ENCODE data around the gene FHL2.

Gene FHL2

GRCh38 chr2:105334211-105334610 lies 64.6 kb downstream of the FHL2 start:
- no peak overlapping the region for H3K4me2 ChIP-seq (ENCODE audit: low read depth, low read length, poor library complexity, severe bottlenecking)
- H3K79me2 ChIP-seq (ENCODE audit: insufficient read depth, low read length): peaks cover 34% of the 10 kb centered on the region
- no peaks in the 10 kb centered on the region for H3K9me3 ChIP-seq (ENCODE audit: insufficient read depth, low read depth, low read length)
- H3K9me2 ChIP-seq (replicated peaks; ENCODE audit: low read depth, low read length): no peaks in the 10 kb centered on the region
- no peak overlapping the region for H3K9ac ChIP-seq (ENCODE audit: low read depth, low read length, poor library complexity, severe bottlenecking)
- no peaks in the 10 kb centered on the region for H3K27me3 ChIP-seq (ENCODE audit: insufficient read depth, low read length, poor library complexity, severe bottlenecking)
- no peak overlapping the region for H3K4me3 ChIP-seq (ENCODE audit: low read length, poor library complexity, severe bottlenecking)
- H3K4me1 ChIP-seq (ENCODE audit: insufficient read depth, low read length, poor library complexity, severe bottlenecking): peaks cover 33% of the 10 kb centered on the region
- H3F3A ChIP-seq (ENCODE audit: low read depth): 0 out of 2 replicates have a peak, but pooled peaks cover 3% of the 10 kb centered on the region
- no peak overlapping the region for H2AFZ ChIP-seq (ENCODE audit: low read length)
- no peaks in the 10 kb centered on the region for H3K36me3 ChIP-seq (ENCODE audit: insufficient read depth, low read length)
- H4K20me1 ChIP-seq (ENCODE audit: insufficient read depth, low read length, poor library complexity, severe bottlenecking): peaks cover 15% of the 10 kb centered on the region
- TF ChIP-seq EZH2phosphoT487 (IDR thresholded peaks at IDR 0.05; ENCODE audit: borderline replicate concordance) (no peak), CTCF (conservative IDR thresholded peaks at IDR 0.05; ENCODE audit: low read length) (no peak)

- Histone ChIP-seq H3K79me2 (ENCODE audit: insufficient read depth, low read length) (peaks cover 39% of the 10 kb centered on the region), H3K4me2 (ENCODE audit: low read depth, low read length, poor library complexity, severe bottlenecking) (peak overlapping the region; percentile 71), H3K36me3 (ENCODE audit: insufficient read depth, low read length) (no peaks in the 10 kb centered on the region), H2AFZ (ENCODE audit: low read length) (no peak overlapping the region), H3F3A (ENCODE audit: low read depth) (0 out of 2 replicates have a peak, but pooled peaks cover 7% of the 10 kb centered on the region), H3K4me1 (ENCODE audit: insufficient read depth, low read length, poor library complexity, severe bottlenecking) (peaks cover 33% of the 10 kb centered on the region), H3K27me3 (ENCODE audit: insufficient read depth, low read length, poor library complexity, severe bottlenecking) (no peaks in the 10 kb centered on the region), H3K9me3 (ENCODE audit: insufficient read depth, low read depth, low read length) (no peaks in the 10 kb centered on the region), H4K20me1 (ENCODE audit: insufficient read depth, low read length, poor library complexity, severe bottlenecking) (peaks cover 11% of the 10 kb centered on the region), H3K9ac (ENCODE audit: low read depth, low read length, poor library complexity, severe bottlenecking) (peak overlapping the region; percentile 96), H3K4me3 (ENCODE audit: low read length, poor library complexity, severe bottlenecking) (peak overlapping the region; percentile 83), H3K9me2 (replicated peaks; ENCODE audit: low read depth, low read length) (no peaks in the 10 kb centered on the region)
- no peak for TF ChIP-seq CTCF (conservative IDR thresholded peaks at IDR 0.05; ENCODE audit: low read length)
- TF ChIP-seq EZH2phosphoT487 (IDR thresholded peaks at IDR 0.05; ENCODE audit: borderline replicate concordance): no peak
These were observed 68.0 kb downstream of the FHL2 start for GRCh38 chr2:105330681-105331375.

- Histone ChIP-seq H3F3A (ENCODE audit: low read depth) (0 out of 2 replicates have a peak, but pooled peaks cover 7% of the 10 kb centered on the region), H4K20me1 (ENCODE audit: insufficient read depth, low read length, poor library complexity, severe bottlenecking) (peaks cover 17% of the 10 kb centered on the region), H3K4me3 (ENCODE audit: low read length, poor library complexity, severe bottlenecking) (peak within 1 kb of the TSS; percentile 88), H3K4me1 (ENCODE audit: insufficient read depth, low read length, poor library complexity, severe bottlenecking) (peaks cover 43% of the 10 kb centered on the region), H3K79me2 (ENCODE audit: insufficient read depth, low read length) (peaks cover 45% of the 10 kb centered on the region), H3K9me2 (replicated peaks; ENCODE audit: low read depth, low read length) (no peaks in the 10 kb centered on the region), H2AFZ (ENCODE audit: low read length) (peak within 1 kb of the TSS; percentile 87), H3K4me2 (ENCODE audit: low read depth, low read length, poor library complexity, severe bottlenecking) (peak within 1 kb of the TSS; percentile 91), H3K36me3 (ENCODE audit: insufficient read depth, low read length) (no peaks in the 10 kb centered on the region), H3K9me3 (ENCODE audit: insufficient read depth, low read depth, low read length) (no peaks in the 10 kb centered on the region), H3K27me3 (ENCODE audit: insufficient read depth, low read length, poor library complexity, severe bottlenecking) (no peaks in the 10 kb centered on the region), H3K9ac (ENCODE audit: low read depth, low read length, poor library complexity, severe bottlenecking) (peak within 1 kb of the TSS; percentile 96)
- TF ChIP-seq EZH2phosphoT487 (IDR thresholded peaks at IDR 0.05; ENCODE audit: borderline replicate concordance): no peak
- no peak for TF ChIP-seq CTCF (conservative IDR thresholded peaks at IDR 0.05; ENCODE audit: low read length)
These were observed 69.0 kb downstream of the FHL2 start, which contains the start of gene TGFBRAP1 for GRCh38 chr2:105329561-105330495. Gene TGFBRAP1, minus strand, starts transcription at chr2:105329735. Its CDS starts 21,434 bp downstream, at chr2:105308301.
